IPS DF 19.7 (cell line): Measurements from ENCODE around the gene NTN3.
"Not testable (repeated sequence)": the region's sequence is repeated elsewhere in the genome, so short reads cannot be mapped to it uniquely, and the experiment has no call there.

Experiments
- DNase-seq: peaks from one replicate; pipeline ENCODE4 v3.0.0-alpha.2; 2013; ENCODE audit warnings: low read depth, low spot score

NTN3 gene

DNA sequence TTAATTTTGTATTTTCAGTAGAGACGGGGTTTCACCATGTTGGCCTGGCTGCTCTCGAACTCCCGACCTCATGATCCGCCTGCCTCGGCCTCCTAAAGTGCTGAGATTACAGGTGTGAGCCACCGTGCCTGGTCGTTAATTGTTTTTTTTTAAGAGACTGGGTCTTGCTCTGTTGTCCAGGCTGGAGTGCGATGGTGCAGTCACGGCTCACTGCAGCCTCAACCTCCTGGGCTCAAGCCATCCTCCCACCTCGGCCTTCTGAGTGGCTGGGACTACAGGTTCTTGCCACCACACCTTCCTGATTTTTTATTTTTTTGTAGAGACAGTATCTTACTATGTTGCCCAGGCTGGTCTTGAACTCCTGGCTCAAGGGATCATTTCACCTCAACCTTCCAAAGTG lies 8.9 kb downstream of the NTN3 start:
- DNase-seq = not testable (repeated sequence)

- no peak for DNase-seq
Observed at GRCh38 chr16:2480948-2481347, 9.9 kb downstream of the NTN3 start.

GRCh38 chr16:2481676-2482075 lies 10.6 kb downstream of the NTN3 start:
- no peak for DNase-seq

DNA sequence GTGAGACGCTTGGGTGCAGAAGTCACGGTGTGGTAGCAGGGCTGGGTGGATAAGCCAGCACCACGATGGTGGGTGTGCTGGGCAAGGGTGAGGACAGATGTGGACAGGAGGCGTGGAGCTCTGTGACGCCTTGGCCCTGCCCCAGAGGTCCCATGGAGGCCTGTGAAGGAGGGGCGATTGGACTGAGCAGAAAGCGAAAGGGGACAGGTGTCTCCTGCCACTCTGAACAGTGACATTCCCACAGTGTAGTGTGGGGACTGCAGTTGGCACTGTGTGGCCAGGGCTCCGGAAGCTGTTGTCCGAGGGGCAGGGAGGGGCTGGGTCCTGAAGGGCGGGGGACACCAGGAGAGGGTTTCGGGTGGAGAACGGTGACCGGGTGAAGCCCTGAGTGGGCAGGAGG lies 11.2 kb downstream of the NTN3 start:
- no peak for DNase-seq

DNA sequence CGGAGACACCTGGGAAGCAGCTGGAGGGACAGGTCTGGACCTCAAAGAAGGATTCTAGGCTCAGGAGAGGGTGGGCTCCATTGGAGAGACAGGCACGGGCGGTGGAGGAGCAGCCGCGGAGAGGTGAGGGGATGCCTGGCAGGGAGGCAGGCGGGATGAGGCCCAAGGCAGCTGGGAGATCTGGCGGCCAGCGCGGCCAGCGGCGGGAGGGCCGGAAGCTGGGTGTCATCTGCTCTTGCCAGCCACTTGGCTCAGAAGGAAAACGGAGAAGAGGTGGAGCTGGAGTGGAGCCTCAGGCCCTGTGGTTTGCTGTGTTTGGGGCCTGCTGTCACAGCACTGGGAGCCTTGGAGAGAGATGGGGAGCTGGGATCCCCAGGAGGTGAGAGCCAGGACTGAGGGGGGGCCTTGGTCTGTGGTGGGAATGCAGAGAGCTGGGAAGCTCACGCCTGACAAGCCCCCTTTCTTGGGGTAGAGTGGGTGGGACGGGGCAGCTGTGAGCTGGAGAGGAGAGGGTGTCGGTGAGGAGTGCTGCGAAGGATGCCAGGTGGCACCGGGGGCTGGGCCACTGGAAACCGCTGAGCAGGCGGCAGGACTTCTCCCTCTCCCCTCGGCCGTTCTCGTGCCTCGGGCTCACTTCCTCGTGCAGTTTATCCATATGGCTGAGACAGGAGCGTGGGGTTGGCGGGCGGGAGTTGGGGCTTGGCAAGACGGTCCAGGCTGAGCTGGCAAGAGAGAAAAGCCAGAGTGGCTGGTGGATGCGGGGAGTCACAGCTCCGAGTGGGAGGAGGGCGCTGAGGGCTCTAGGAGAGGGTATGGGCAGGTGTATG lies 11.8 kb downstream of the NTN3 start:
- DNase-seq = no peak

DNA sequence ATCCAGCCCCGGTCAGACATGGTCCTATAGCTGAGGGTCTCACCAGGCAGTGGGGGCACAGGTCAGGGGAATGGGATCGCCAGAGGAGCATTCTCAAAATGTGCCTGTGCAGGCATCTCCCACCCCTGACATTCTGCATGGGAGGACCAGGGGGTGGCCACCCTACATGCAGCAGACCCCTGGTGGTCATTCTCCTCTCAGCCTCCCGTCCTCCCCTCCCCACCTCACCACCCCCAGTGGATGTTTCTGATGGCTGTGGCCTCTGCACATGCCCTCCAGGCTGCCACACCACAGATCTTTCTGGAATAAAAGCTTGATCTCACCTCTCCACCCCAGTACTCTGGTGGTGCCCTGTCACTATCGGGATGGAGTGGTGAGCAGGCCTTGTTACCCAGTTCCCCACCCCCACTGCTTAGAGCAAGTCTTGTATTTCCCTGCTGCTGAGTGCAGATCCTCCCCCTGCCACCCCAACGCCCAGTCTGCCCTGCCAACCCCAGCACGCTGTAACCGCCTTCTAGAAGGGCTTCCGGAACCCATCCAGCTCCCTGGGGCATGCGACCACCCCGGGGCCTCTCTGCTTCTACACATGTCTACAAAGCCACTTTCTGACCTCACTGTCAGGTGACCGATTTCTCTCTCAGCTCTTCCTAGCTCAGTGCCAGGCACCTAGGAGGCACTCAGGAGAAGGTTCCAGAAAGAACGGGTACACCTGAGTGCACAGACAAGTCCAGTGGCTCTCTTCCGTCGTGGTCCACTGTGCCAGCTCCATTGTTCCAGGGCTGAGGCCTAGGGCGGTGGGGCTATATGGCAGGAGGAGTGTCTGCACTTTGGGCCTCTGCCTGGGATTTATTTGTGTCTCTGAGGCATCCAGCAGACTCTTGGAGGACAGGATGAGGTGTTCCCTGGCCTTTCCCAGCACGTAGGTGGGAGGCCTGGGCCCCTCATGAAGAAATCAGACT lies 13.1 kb downstream of the NTN3 start:
- no peak for DNase-seq

DNA sequence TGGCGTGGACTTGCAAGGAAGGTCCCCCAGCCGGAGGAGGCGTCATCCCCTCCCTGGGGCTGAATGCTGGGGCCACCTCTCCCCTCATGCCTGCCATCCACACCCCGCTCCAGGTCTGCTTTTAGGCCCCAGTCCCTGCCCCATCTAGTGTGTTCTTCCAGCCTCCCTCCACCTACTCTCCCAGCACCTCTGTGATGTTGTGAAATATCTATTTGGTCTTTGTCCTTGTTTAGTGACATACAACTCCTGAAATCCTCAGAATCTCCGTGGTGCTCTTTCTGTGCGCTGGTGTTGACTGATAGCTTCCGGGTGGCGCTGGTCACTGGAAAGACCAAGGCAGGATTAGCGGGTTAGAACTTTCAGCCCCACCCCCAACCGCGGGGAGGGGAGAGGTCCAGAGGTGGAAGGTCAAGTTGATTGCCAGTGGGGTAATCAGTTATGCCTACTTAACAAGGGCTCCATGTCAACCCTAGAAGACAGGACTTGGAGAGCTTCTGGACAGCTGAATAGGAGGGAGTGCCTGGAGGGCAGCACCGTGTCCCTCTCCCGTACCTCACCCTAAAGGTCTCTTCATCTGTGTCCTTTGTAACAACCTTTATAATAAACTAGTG lies 13.9 kb downstream of the NTN3 start:
- DNase-seq = no peak

- DNase-seq = no peak
Observed at GRCh38 chr16:2485811-2486507, 14.9 kb downstream of the NTN3 start.

- DNase-seq = no peak
Observed at GRCh38 chr16:2486645-2487516, 15.8 kb downstream of the NTN3 start.

DNA sequence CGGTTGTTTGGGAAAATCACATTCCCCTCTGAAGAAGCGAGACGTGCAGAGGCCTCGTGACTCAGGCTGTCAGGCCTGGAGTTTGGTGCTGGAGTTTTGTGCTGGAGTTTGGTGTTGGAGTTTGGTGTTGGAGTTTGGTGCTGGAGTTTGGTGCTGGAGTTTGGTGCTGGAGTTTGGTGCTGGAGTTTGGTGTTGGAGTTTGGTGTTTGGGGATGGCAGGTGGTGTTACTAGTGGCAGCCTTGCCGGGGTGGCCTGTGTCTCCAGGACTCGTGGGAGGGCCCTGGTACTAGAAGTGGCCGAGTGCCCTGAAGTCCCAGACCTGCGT lies 16.4 kb downstream of the NTN3 start:
- no peak for DNase-seq

- DNase-seq = no peak
Observed at GRCh38 chr16:2487903-2488531, 16.9 kb downstream of the NTN3 start.

GRCh38 chr16:2489581-2489980 lies 18.5 kb downstream of the NTN3 start:
- DNase-seq = no peak

DNA sequence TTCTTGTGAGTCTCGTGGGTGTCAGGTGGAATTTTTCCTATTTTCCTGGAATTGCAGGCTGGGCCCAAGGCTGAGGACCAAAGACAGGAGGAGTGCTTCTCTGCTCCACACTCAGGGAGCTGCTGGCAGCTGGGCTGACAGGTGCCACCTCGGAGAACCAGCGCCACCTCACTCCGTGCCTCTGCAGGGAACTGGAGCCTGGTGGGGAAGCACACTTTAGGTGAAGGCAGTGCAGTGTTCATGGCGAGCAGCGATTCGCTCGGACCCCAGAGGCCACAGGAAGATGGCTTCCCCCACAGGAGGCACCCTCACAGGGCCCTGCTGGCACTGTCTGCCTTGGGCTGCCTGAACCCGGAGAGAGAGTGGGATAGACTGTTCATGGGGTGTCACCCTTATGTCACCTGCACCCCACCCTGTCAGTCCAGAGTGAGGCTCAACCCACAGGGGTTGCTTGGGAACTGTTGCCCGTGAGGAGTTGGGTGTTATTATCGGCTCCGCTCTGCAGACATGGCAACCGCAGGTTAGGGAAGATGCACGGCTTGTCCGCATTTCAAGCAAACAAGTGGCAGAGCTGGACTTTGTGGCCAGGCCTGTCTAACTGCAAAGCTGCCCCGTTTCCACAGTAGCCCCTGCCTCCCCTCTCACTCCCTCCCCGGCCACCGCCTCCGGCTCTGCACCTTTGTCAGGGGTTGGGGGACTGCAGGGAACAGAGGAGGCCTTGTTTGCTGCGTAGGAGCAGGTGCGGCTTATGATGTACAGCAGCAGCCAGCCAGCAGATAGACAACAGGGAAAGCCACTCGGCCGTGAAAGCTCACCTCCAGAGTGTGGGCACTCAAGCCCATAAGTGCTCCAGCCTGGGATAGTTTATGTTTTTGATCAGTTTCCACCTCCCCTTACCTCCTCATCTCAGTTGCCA lies 19.4 kb downstream of the NTN3 start:
- no peak for DNase-seq

DNA sequence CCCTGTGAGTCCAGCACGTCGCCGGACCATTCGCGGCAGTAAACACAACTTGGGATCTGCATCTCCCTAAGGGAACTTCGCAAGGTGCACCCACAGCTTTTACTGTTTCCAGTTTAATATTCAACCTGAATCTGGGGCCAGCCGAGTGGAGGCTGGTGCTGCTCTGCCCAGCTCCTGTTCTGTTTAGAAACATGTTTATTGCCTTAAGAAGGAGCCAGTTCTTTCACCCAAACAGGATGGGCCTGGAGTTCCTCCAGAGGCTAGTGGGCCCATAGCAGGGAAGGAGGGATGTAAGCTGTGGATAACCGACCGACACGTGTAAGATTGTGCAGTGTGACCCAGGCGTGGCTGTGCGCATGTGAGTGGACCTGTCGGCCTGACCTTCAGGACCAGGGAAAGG lies 21.2 kb downstream of the NTN3 start:
- DNase-seq = no peak

- DNase-seq = no peak
Observed at GRCh38 chr16:2493605-2494004, 22.5 kb downstream of the NTN3 start.

- no peak for DNase-seq
Observed at GRCh38 chr16:2494616-2495015, 23.5 kb downstream of the NTN3 start.

DNA sequence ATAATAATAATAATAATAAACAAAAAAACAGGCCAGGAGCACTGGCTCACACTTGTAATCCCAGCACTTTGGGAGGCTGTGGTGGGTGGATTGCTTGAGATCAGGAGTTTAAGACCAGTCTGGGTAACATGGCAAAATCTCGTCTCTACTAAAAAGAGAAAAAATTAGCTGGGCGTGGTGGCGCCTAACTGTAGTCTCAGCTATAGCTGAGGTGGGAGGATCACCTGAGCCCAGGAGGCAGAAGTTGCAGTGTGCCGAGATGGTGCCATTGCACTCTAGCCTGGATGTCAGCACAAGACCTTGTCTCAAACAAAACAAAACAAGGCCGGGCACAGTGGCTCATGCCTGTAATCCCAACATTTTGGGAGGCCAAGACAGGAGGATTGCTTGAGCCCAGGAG lies 23.9 kb downstream of the NTN3 start:
- no peak for DNase-seq

GRCh38 chr16:2496223-2497115 lies 25.4 kb downstream of the NTN3 start:
- DNase-seq = no peak
